H1 (cell line): ENCODE data around the gene RERE. TPM values are rescaled to one million over a fixed set of nuclear protein-coding genes. Genes with fewer than 3 reads are reported as not detected.

Experiments used
- CTCF ChIA-PET: fragments of 300-600 bp; sonication (Branson Sonifier 250); formaldehyde crosslinking; loops from one replicate; lab custom pipeline; 2021; ENCODE audit not compliant: partially characterized antibody; lab: Charles Lee
- POLR2A ChIA-PET: fragments of 300-600 bp; sonication (Branson Sonifier 250); formaldehyde crosslinking; loops from one replicate; lab custom pipeline; 2021; ENCODE audit warnings: inconsistent platforms; ENCODE audit not compliant: partially characterized antibody; lab: Charles Lee
- DNase-seq, 2 experiments: peaks; one replicate each; pipeline versions ENCODE4 v3.0.0 to v3.0.0-alpha.2; 2010 to 2022; ENCODE audit warnings: low spot score in 2 of 2, low read depth in 1 of 2, mixed read lengths in 1 of 2
- FAIRE-seq: peaks from 2 replicates; lab custom pipeline; 2011; peaks lifted over from hg19 to GRCh38; lab: Jason Lieb, UNC
- H2AFZ ChIP-seq: 2 replicates; pipeline ENCODE4 v1.8.1; 2012; ENCODE audit warnings: low read length, inconsistent platforms
- H2AK5ac ChIP-seq: 2 replicates; pipeline ENCODE4 v1.6.1; 2013; ENCODE audit warnings: low read depth, low read length
- H2BK120ac ChIP-seq: replicated peaks from 2 replicates; pipeline ENCODE3; 2013; ENCODE audit warnings: low read depth, low read length, inconsistent platforms
- H2BK12ac ChIP-seq: 2 replicates; pipeline ENCODE4 v1.6.1; 2013; ENCODE audit warnings: low read depth, low read length
- H2BK15ac ChIP-seq: 2 replicates; pipeline ENCODE4 v1.6.1; 2013; ENCODE audit warnings: low read length
- H2BK20ac ChIP-seq: 2 replicates; pipeline ENCODE4 v1.6.1; 2013; ENCODE audit warnings: low read length
- H2BK5ac ChIP-seq: 2 replicates; pipeline ENCODE4 v1.6.1; 2013; ENCODE audit warnings: low read depth, low read length
- H3K14ac ChIP-seq: 2 replicates; pipeline ENCODE4 v1.6.1; 2013; ENCODE audit warnings: inconsistent platforms; ENCODE audit not compliant: insufficient read length
- H3K18ac ChIP-seq: 2 replicates; pipeline ENCODE4 v1.6.1; 2013; ENCODE audit warnings: low read length; ENCODE audit errors: extremely low read depth
- H3K23ac ChIP-seq: 2 replicates; pipeline ENCODE4 v1.6.1; 2013; ENCODE audit warnings: inconsistent platforms; ENCODE audit not compliant: insufficient read length
- H3K23me2 ChIP-seq: 2 replicates; pipeline ENCODE4 v1.6.1; 2013; ENCODE audit warnings: low read depth, low read length
- H3K27ac ChIP-seq: 2 replicates; pipeline ENCODE4 v1.6.1; 2011; ENCODE audit warnings: low read depth, low read length, inconsistent platforms
- H3K27me3 ChIP-seq, 4 experiments: replicated peaks in 1 of 4; 1 replicate in 1 of 4; 2 replicates in 3 of 4; pipeline versions ENCODE4 v1.6.1 to v1.8.1; 2011 to 2013; ENCODE audit warnings: low read length in 3 of 4, mild to moderate bottlenecking in 3 of 4, inconsistent platforms in 2 of 4, mixed read lengths in 2 of 4, moderate library complexity in 1 of 4; ENCODE audit not compliant: control insufficient read depth in 3 of 4, insufficient read depth in 3 of 4; ENCODE audit errors: extremely low read depth in 1 of 4
- H3K36me3 ChIP-seq, 4 experiments: 2 replicates each; pipeline versions ENCODE4 v1.6.1 to v1.8.1; 2011 to 2013; ENCODE audit warnings: mild to moderate bottlenecking in 4 of 4, low read length in 3 of 4, moderate library complexity in 2 of 4, control low read depth in 1 of 4, inconsistent platforms in 1 of 4; ENCODE audit not compliant: insufficient read depth in 4 of 4, control insufficient read depth in 2 of 4
- H3K4ac ChIP-seq: replicated peaks from 2 replicates; pipeline ENCODE3; 2013; ENCODE audit warnings: low read length, low read depth, mixed read lengths, inconsistent platforms; ENCODE audit not compliant: insufficient read length
- H3K4me1 ChIP-seq, 4 experiments: replicated peaks in 1 of 4; 1 replicate in 1 of 4; 2 replicates in 3 of 4; pipeline versions ENCODE4 v1.6.1 to v1.8.1; 2011 to 2013; ENCODE audit warnings: low read length in 3 of 4, inconsistent platforms in 2 of 4, mixed read lengths in 1 of 4; ENCODE audit not compliant: insufficient read depth in 4 of 4, control insufficient read depth in 3 of 4
- H3K4me2 ChIP-seq, 2 experiments: 2 replicates each; pipeline versions ENCODE4 v1.6.1 to v1.8.1; 2011 to 2013; ENCODE audit warnings: low read depth in 2 of 2, low read length in 2 of 2, control low read depth in 1 of 2, inconsistent platforms in 1 of 2, mild to moderate bottlenecking in 1 of 2; ENCODE audit not compliant: insufficient read depth in 1 of 2
- H3K4me3 ChIP-seq, 4 experiments: fragments of 200-600, 300-600 bp in 1 of 4; sonication (generic), shearing (Covaris generic), sonication (Bioruptor Twin) in 1 of 4; 2 replicates each; pipeline versions ENCODE4 v1.5.1 to v1.8.1; 2011 to 2016; ENCODE audit warnings: low read length in 4 of 4, low read depth in 3 of 4, control low read depth in 2 of 4, inconsistent platforms in 2 of 4, mild to moderate bottlenecking in 2 of 4, mixed read lengths in 1 of 4, moderate library complexity in 1 of 4; ENCODE audit not compliant: insufficient read depth in 2 of 4; ENCODE audit errors: extremely low read depth in 1 of 4
- H3K56ac ChIP-seq: replicated peaks from 2 replicates; pipeline ENCODE3; 2013; ENCODE audit warnings: low read depth, mild to moderate bottlenecking, mixed read lengths, low read length, inconsistent platforms; ENCODE audit not compliant: insufficient read length
- H3K79me1 ChIP-seq: 2 replicates; pipeline ENCODE4 v1.6.1; 2013; ENCODE audit warnings: low read depth, low read length, control low read depth
- H3K79me2 ChIP-seq, 2 experiments: 2 replicates each; pipeline versions ENCODE4 v1.6.1 to v1.8.1; 2012 to 2013; ENCODE audit warnings: low read length in 2 of 2, mild to moderate bottlenecking in 2 of 2, inconsistent platforms in 1 of 2; ENCODE audit not compliant: insufficient read depth in 2 of 2, control insufficient read depth in 1 of 2
- H3K9ac ChIP-seq, 4 experiments: replicated peaks in 1 of 4; 1 replicate in 1 of 4; 2 replicates in 3 of 4; pipeline versions ENCODE4 v1.6.1 to v1.8.1; 2011 to 2013; ENCODE audit warnings: low read depth in 3 of 4, low read length in 3 of 4, control low read depth in 2 of 4, mild to moderate bottlenecking in 2 of 4, moderate library complexity in 2 of 4, inconsistent platforms in 1 of 4; ENCODE audit errors: extremely low read depth in 1 of 4
- H3K9me3 ChIP-seq, 2 experiments: 2 replicates each; pipeline versions ENCODE4 v1.6.1 to v1.8.1; 2012 to 2013; ENCODE audit warnings: mild to moderate bottlenecking in 2 of 2, moderate library complexity in 2 of 2, control low read depth in 1 of 2, inconsistent platforms in 1 of 2, low read depth in 1 of 2, low read length in 1 of 2, mixed read lengths in 1 of 2; ENCODE audit not compliant: insufficient read depth in 2 of 2
- H4K20me1 ChIP-seq, 2 experiments: replicated peaks in 1 of 2; 2 replicates each; pipeline versions ENCODE3 to v1.8.1; 2011 to 2013; ENCODE audit warnings: inconsistent platforms in 2 of 2, low read length in 2 of 2, mild to moderate bottlenecking in 1 of 2; ENCODE audit not compliant: insufficient read depth in 2 of 2, control insufficient read depth in 1 of 2
- H4K5ac ChIP-seq: 2 replicates; pipeline ENCODE4 v1.6.1; 2013; ENCODE audit warnings: low read length, low read depth, mixed read lengths, inconsistent platforms; ENCODE audit not compliant: insufficient read length
- H4K8ac ChIP-seq: 2 replicates; pipeline ENCODE4 v1.8.0; 2013; ENCODE audit warnings: mild to moderate bottlenecking, moderate library complexity, low read length, inconsistent platforms; ENCODE audit not compliant: insufficient read depth; ENCODE audit errors: extremely low read depth
- H4K91ac ChIP-seq: replicated peaks from 2 replicates; pipeline ENCODE3; 2013; ENCODE audit warnings: low read length, mixed read lengths, inconsistent platforms; ENCODE audit not compliant: insufficient read length
- CHD1 ChIP-seq: IDR thresholded peaks from 2 replicates; pipeline ENCODE4 v1.6.1; 2012; ENCODE audit warnings: low read depth, low read length, improper control_type of control experiment
- JUN ChIP-seq: IDR thresholded peaks from 2 replicates; pipeline ENCODE4 v1.6.1; 2011; ENCODE audit warnings: low read depth, mild to moderate bottlenecking, improper control_type of control experiment, low read length
- POU5F1 ChIP-seq: IDR thresholded peaks from 2 replicates; pipeline ENCODE4 v1.6.1; 2011; ENCODE audit warnings: low read depth, mild to moderate bottlenecking, low read length, moderate library complexity
- RAD21 ChIP-seq, 2 experiments: IDR thresholded peaks in 1 of 2; conservative IDR thresholded peaks in 1 of 2; 2 replicates each; pipeline ENCODE4 v1.6.1; 2011; ENCODE audit warnings: low read depth in 2 of 2, low read length in 2 of 2, improper control_type of control experiment in 1 of 2, inconsistent platforms in 1 of 2, mild to moderate bottlenecking in 1 of 2, moderate library complexity in 1 of 2
- WGBS, 2 experiments: shearing (Covaris generic) in 1 of 2; methylation state at CpG; one replicate each; pipeline versions ENCODE4 v1.1.6 to v1.1.7; 2013 to 2015; ENCODE audit warnings: low lambda C conversion rate in 2 of 2, mixed read lengths in 2 of 2, inconsistent platforms in 1 of 2, low coverage in 1 of 2, missing lambda C conversion rate in 1 of 2; ENCODE audit not compliant: insufficient replicate concordance in 2 of 2, insufficient coverage in 1 of 2, insufficient read length in 1 of 2; ENCODE audit errors: extremely low coverage in 1 of 2, missing lambda C conversion rate in 1 of 2; 5-methylcytosine and 5-hydroxymethylcytosine counted together
- polyA plus RNA-seq, 7 experiments: library from polyadenylated mRNA; depleted of rRNA in 3 of 7; stranded (reverse) in 5 of 7; unstranded in 2 of 7; fragments of >200 nt in 5 of 7; fragments of 200-250 nt in 2 of 7; gene quantifications; 1 replicate in 5 of 7; 2 replicates in 1 of 7; 4 replicates in 1 of 7; pipeline versions ENCODE4 v1.2.1 to v1.2.3, GENCODE V29; 2011 to 2013; ENCODE audit warnings: missing spikeins in 2 of 7, mixed read lengths in 2 of 7
- total RNA-seq: library from RNA; stranded (reverse); fragmentation: NEBNext Ultra II Directional; extraction: Animal tissue kit (Norgen Biotek cat#: 25700); gene quantifications from 2 replicates; pipeline ENCODE4 v1.2.1, GENCODE V29; 2021
- TF ChIP-seq, protein P1 (sequence below): IDR thresholded peaks from 2 replicates; pipeline ENCODE4 v1.6.1; 2012; ENCODE audit warnings: inconsistent platforms

RERE gene
- total and polyA plus RNA-seq, 2 of the 8 experiments (the other 6 are each of a cell fraction or from before 2014, with no cell fraction given) = 15.3 to 142 TPM

DNA sequence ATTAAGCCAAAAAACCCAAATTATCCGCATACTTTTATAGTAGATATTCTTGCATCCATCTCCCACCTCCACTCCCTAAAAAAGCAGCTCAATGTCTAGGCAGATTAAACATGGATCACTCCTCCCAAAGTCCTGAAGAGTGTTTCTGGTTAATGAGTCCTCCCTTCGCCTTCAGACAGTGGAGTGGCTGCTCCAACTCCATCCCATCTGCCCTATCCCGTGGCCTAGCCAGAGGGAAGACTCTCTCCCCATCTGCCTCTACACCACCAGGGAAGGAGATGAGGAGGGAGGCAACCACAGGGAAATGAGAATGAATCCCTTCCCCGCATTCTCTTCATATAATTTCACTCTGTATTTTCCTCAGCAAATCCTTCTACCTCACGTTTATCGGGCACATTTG, 395.7 kb downstream of the RERE start:
- WGBS, 2 experiments = 91% methylated on average over 6 of the region's 6 CpGs; no CpG with 5 or more reads in 1 of the 2 experiments
- no peak overlapping the region for H3K9ac ChIP-seq
- no peak overlapping the region for H2BK20ac ChIP-seq
- peaks cover 4 to 7% of the 10 kb centered on the region in 2 experiments for H4K20me1 ChIP-seq
- peaks cover 0 to 4% (median under 1%) of the 10 kb centered on the region in 4 experiments; a peak in 5 of 8 replicates for H3K36me3 ChIP-seq
- H3K27ac ChIP-seq = no peak overlapping the region
- H3K4me2 ChIP-seq = peak overlapping the region in 1 of 2 experiments; percentile 96; a peak in 2 of 4 replicates
- H2AK5ac ChIP-seq = no peak overlapping the region
- H4K5ac ChIP-seq = no peak overlapping the region
- H2BK12ac ChIP-seq = no peak overlapping the region
- POLR2A ChIA-PET = no interaction called here
- no peak overlapping the region for H2BK120ac ChIP-seq
- no peak overlapping the region for H3K23ac ChIP-seq
- H3K14ac ChIP-seq = no peak overlapping the region
- CTCF ChIA-PET = interaction anchor here (0.9 to 8.5 kb wide), 5 partner anchors 10 to 63 kb away, joined by 3 to 88 read pairs (median 4); no protein-coding TSS in a partner anchor
- H3K56ac ChIP-seq = no peak overlapping the region
- FAIRE-seq (no peak), DNase-seq (no peak)
- no peak overlapping the region for H2BK5ac ChIP-seq
- peaks cover 14% of the 10 kb centered on the region for H3K23me2 ChIP-seq
- no peaks in the 10 kb centered on the region for H3K27me3 ChIP-seq
- H3K79me1 ChIP-seq = peaks cover 12% of the 10 kb centered on the region; the same call in 1 of the 2 replicates
- peaks cover 22 to 35% (median 29%) of the 10 kb centered on the region in 4 experiments for H3K4me1 ChIP-seq
- H3K79me2 ChIP-seq = peaks cover 0 to 74% of the 10 kb centered on the region in 2 experiments; a peak in 3 of 4 replicates
- H3K18ac ChIP-seq = no peak overlapping the region
- no peak overlapping the region for H4K91ac ChIP-seq
- TF ChIP-seq, protein P1, sequence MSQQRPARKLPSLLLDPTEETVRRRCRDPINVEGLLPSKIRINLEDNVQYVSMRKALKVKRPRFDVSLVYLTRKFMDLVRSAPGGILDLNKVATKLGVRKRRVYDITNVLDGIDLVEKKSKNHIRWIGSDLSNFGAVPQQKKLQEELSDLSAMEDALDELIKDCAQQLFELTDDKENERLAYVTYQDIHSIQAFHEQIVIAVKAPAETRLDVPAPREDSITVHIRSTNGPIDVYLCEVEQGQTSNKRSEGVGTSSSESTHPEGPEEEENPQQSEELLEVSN = no peak
- TF ChIP-seq RAD21 (IDR thresholded peaks at IDR 0.05 in 1 of 2, conservative IDR thresholded peaks at IDR 0.05 in 1 of 2; ENCODE audit: low read depth in 2 of 2, low read length in 2 of 2) = no peak
- no peak for TF ChIP-seq POU5F1
- TF ChIP-seq CHD1 = no peak
- TF ChIP-seq JUN = no peak
- no peak overlapping the region for H2BK15ac ChIP-seq
- H3K4me3 ChIP-seq = peak overlapping the region in 1 of 4 experiments; percentile 88; a peak in 1 of 8 replicates
- no peak overlapping the region for H2AFZ ChIP-seq
- no peak overlapping the region for H3K4ac ChIP-seq
- H4K8ac ChIP-seq = no peak overlapping the region
- H3K9me3 ChIP-seq = no peaks in the 10 kb centered on the region
